Mononuclear cell (primary cell): ENCODE data around the gene CASTOR1. TPM values are rescaled to one million over a fixed set of nuclear protein-coding genes. Genes with fewer than 3 reads are reported as not detected.

Experiments used
- total RNA-seq: library from RNA; depleted of rRNA; stranded (reverse); fragments of >200 nt; gene quantifications from one replicate; pipeline ENCODE4 v1.2.3, GENCODE V29; 2012

The CASTOR1 gene
- total RNA-seq, 1 donor = 4.6 TPM

Other genes starting within 250 kb of the CASTOR1 start
- gene HORMAD2, start 209.0 kb downstream of the CASTOR1 start, total RNA-seq = not detected
- 4.2 TPM for gene LIF, start 42.7 kb downstream of the CASTOR1 start, total RNA-seq
- 240 TPM for gene OSM, start 22.7 kb downstream of the CASTOR1 start, total RNA-seq
- 36.0 TPM for gene TBC1D10A, start 37.4 kb upstream of the CASTOR1 start, total RNA-seq
- 94.3 TPM for gene SF3A1, start 67.4 kb upstream of the CASTOR1 start, total RNA-seq
- 4.9 TPM for gene CCDC157, start 67.5 kb upstream of the CASTOR1 start, total RNA-seq
- gene RNF215, start 97.9 kb upstream of the CASTOR1 start, total RNA-seq = 3.3 TPM
- 15.5 TPM for gene SEC14L2, start 107.5 kb upstream of the CASTOR1 start, total RNA-seq
- gene MTFP1, start 136.3 kb upstream of the CASTOR1 start, total RNA-seq = 24.5 TPM
- not detected for gene SEC14L3, start 182.5 kb upstream of the CASTOR1 start, total RNA-seq
- not detected for gene SEC14L4, start 216.2 kb upstream of the CASTOR1 start, total RNA-seq